IMR-90 (cell line): ENCODE data around the gene PPFIA1. TPM values are rescaled to one million over a fixed set of nuclear protein-coding genes. Genes with fewer than 3 reads are reported as not detected.

Experiments
- ATAC-seq: fragments of 200-7000 bp; cut with Tn5 transposase; 2 replicates; pipeline ENCODE4 v1.9.1; 2020; ENCODE audit warnings: low read depth, mild to moderate bottlenecking, moderate library complexity
- BruUV-seq: library from RNA; stranded (reverse); fragments of 400-500 nt; replicated peaks from 2 replicates; lab custom pipeline; 2021; lab: Mats Ljungman, UMichigan
- CTCF ChIA-PET: fragments of 300-600 bp; formaldehyde crosslinking; extraction: SDS; loops from one replicate; lab custom pipeline; 2021; ENCODE audit warnings: antibody characterized with exemption; lab: Yijun Ruan, JAX
- POLR2A ChIA-PET: fragments of 300-600 bp; sonication (Branson Sonifier 250); formaldehyde crosslinking; loops from one replicate; lab custom pipeline; 2022; ENCODE audit warnings: antibody characterized with exemption; ENCODE audit not compliant: unreplicated experiment; lab: Charles Lee
- DNase-seq: peaks from one replicate; pipeline ENCODE4 v3.0.0; 2013
- H2AFZ ChIP-seq: replicated peaks from 2 replicates; pipeline ENCODE3; 2013; ENCODE audit warnings: low read length, mild to moderate bottlenecking; ENCODE audit not compliant: poor library complexity
- H2AK5ac ChIP-seq: 2 replicates; pipeline ENCODE4 v1.6.1; 2013; ENCODE audit warnings: low read depth, low read length, inconsistent platforms
- H2AK9ac ChIP-seq: replicated peaks from 2 replicates; pipeline ENCODE3; 2013; ENCODE audit warnings: mild to moderate bottlenecking, low read depth, low read length, moderate library complexity; ENCODE audit not compliant: poor library complexity
- H2BK120ac ChIP-seq: 2 replicates; pipeline ENCODE4 v1.6.1; 2013; ENCODE audit warnings: low read depth, low read length, inconsistent platforms
- H2BK15ac ChIP-seq: 3 replicates; pipeline ENCODE4 v1.6.1; 2013; ENCODE audit warnings: low read depth, low read length, inconsistent platforms
- H2BK20ac ChIP-seq: 2 replicates; pipeline ENCODE4 v1.6.1; 2013; ENCODE audit warnings: low read depth, mild to moderate bottlenecking, inconsistent platforms, low read length, moderate library complexity
- H2BK5ac ChIP-seq: 2 replicates; pipeline ENCODE4 v1.6.1; 2013; ENCODE audit warnings: mild to moderate bottlenecking, low read depth, low read length, inconsistent platforms; ENCODE audit not compliant: poor library complexity, severe bottlenecking
- H3K14ac ChIP-seq: replicated peaks from 2 replicates; pipeline ENCODE4 v1.6.1; 2013; ENCODE audit warnings: low read depth, low read length, inconsistent platforms
- H3K18ac ChIP-seq: 2 replicates; pipeline ENCODE4 v1.6.1; 2013; ENCODE audit warnings: low read depth, low read length, control low read depth
- H3K23ac ChIP-seq: 2 replicates; pipeline ENCODE4 v1.6.1; 2013; ENCODE audit warnings: low read depth, low read length, inconsistent platforms
- H3K27ac ChIP-seq: 2 replicates; pipeline ENCODE4 v1.5.1; 2013; ENCODE audit warnings: mild to moderate bottlenecking, control low read depth, low read length; ENCODE audit not compliant: insufficient read depth
- H3K27me3 ChIP-seq: 2 replicates; pipeline ENCODE4 v1.6.1; 2013; ENCODE audit warnings: low read length; ENCODE audit not compliant: control insufficient read depth, insufficient read depth
- H3K36me3 ChIP-seq: 2 replicates; pipeline ENCODE4 v1.6.1; 2013; ENCODE audit warnings: low read length, mixed read lengths; ENCODE audit not compliant: control insufficient read depth, insufficient read depth
- H3K4ac ChIP-seq: 2 replicates; pipeline ENCODE4 v1.6.1; 2013; ENCODE audit warnings: low read depth, low read length, inconsistent platforms
- H3K4me1 ChIP-seq: 2 replicates; pipeline ENCODE4 v1.6.1; 2013; ENCODE audit warnings: low read length, mixed read lengths; ENCODE audit not compliant: control insufficient read depth, insufficient read depth
- H3K4me2 ChIP-seq: 2 replicates; pipeline ENCODE4 v1.6.1; 2013; ENCODE audit warnings: low read depth, mild to moderate bottlenecking, control low read depth, low read length, moderate library complexity
- H3K4me3 ChIP-seq: 2 replicates; pipeline ENCODE4 v1.5.1; 2013; ENCODE audit warnings: low read depth, mild to moderate bottlenecking, control low read depth, low read length, moderate library complexity; ENCODE audit not compliant: insufficient read depth
- H3K56ac ChIP-seq: 2 replicates; pipeline ENCODE4 v1.6.1; 2013; ENCODE audit warnings: low read length, inconsistent platforms; ENCODE audit not compliant: insufficient read depth; ENCODE audit errors: extremely low read depth
- H3K79me1 ChIP-seq, 2 experiments: 2 replicates each; pipeline ENCODE4 v1.6.1; 2013; ENCODE audit warnings: low read length in 2 of 2, inconsistent platforms in 1 of 2, low read depth in 1 of 2
- H3K9ac ChIP-seq: 2 replicates; pipeline ENCODE4 v1.6.1; 2013; ENCODE audit warnings: low read depth, low read length, control low read depth
- H3K9me1 ChIP-seq: 2 replicates; pipeline ENCODE4 v1.6.1; 2013; ENCODE audit warnings: low read length, inconsistent platforms; ENCODE audit not compliant: insufficient read depth
- H3K9me3 ChIP-seq: 2 replicates; pipeline ENCODE4 v1.6.1; 2013; ENCODE audit warnings: low read length; ENCODE audit not compliant: control insufficient read depth, insufficient read depth
- H4K20me1 ChIP-seq: 2 replicates; pipeline ENCODE4 v1.6.1; 2013; ENCODE audit warnings: low read length, inconsistent platforms; ENCODE audit not compliant: insufficient read depth
- H4K5ac ChIP-seq: 2 replicates; pipeline ENCODE4 v1.6.1; 2013; ENCODE audit warnings: mild to moderate bottlenecking, low read depth, low read length, control low read depth
- H4K8ac ChIP-seq, 2 experiments: 2 replicates each; pipeline ENCODE4 v1.6.1; 2013; ENCODE audit warnings: low read depth in 2 of 2, low read length in 2 of 2, control low read depth in 1 of 2, inconsistent platforms in 1 of 2
- H4K91ac ChIP-seq: 2 replicates; pipeline ENCODE4 v1.6.1; 2013; ENCODE audit warnings: low read depth, low read length, inconsistent platforms; ENCODE audit not compliant: insufficient read depth
- BHLHE40 ChIP-seq: fragments of 150-350 bp; IDR thresholded peaks from 2 replicates; pipeline ENCODE4 v1.6.1; 2016; ENCODE audit warnings: mild to moderate bottlenecking, low read depth, low read length
- CEBPB ChIP-seq: IDR thresholded peaks from 2 replicates; pipeline ENCODE4 v1.6.1; 2012; ENCODE audit warnings: low read depth, low read length, improper control_type of control experiment
- CHD1 ChIP-seq: IDR thresholded peaks from 2 replicates; pipeline ENCODE4 v1.6.1; 2012; ENCODE audit warnings: low read depth, low read length, improper control_type of control experiment
- ELK1 ChIP-seq: fragments of 150-350 bp; IDR thresholded peaks from 2 replicates; pipeline ENCODE4 v1.6.1; 2016; ENCODE audit warnings: low read depth, mild to moderate bottlenecking, low read length, moderate library complexity, borderline replicate concordance
- FOS ChIP-seq: fragments of 150-350 bp; IDR thresholded peaks from 2 replicates; pipeline ENCODE4 v1.6.1; 2016; ENCODE audit warnings: low read depth, low read length
- MAFK ChIP-seq: IDR thresholded peaks from 2 replicates; pipeline ENCODE4 v1.6.1; 2012; ENCODE audit warnings: low read depth, low read length, improper control_type of control experiment
- MAZ ChIP-seq: IDR thresholded peaks from 2 replicates; pipeline ENCODE4 v1.6.1; 2012; ENCODE audit warnings: low read depth, mild to moderate bottlenecking, low read length, improper control_type of control experiment, moderate library complexity, borderline replicate concordance
- MXI1 ChIP-seq: IDR thresholded peaks from 2 replicates; pipeline ENCODE4 v1.6.1; 2012; ENCODE audit warnings: low read depth, mild to moderate bottlenecking, low read length, moderate library complexity, borderline replicate concordance
- RAD21 ChIP-seq: IDR thresholded peaks from 2 replicates; pipeline ENCODE4 v1.6.1; 2012; ENCODE audit warnings: low read length, improper control_type of control experiment
- RCOR1 ChIP-seq: IDR thresholded peaks from 2 replicates; pipeline ENCODE4 v1.6.1; 2012; ENCODE audit warnings: mild to moderate bottlenecking, low read length, improper control_type of control experiment; ENCODE audit not compliant: insufficient replicate concordance
- RFX5 ChIP-seq: IDR thresholded peaks from 2 replicates; pipeline ENCODE4 v1.8.0; 2012; ENCODE audit warnings: low read depth, mild to moderate bottlenecking, low read length, moderate library complexity
- SMC3 ChIP-seq: fragments of 150-350 bp; IDR thresholded peaks from 2 replicates; pipeline ENCODE4 v1.6.1; 2016; ENCODE audit warnings: low read depth, mild to moderate bottlenecking, antibody characterized with exemption, low read length, moderate library complexity
- USF2 ChIP-seq: fragments of 150-350 bp; IDR thresholded peaks from 2 replicates; pipeline ENCODE4 v1.6.1; 2017; ENCODE audit warnings: mild to moderate bottlenecking, antibody characterized with exemption, low read length, low read depth
- WGBS, 2 experiments: methylation state at CpG; one replicate each; pipeline versions ENCODE4 v1.1.5 to v1.1.7; 2013; ENCODE audit warnings: missing lambda C conversion rate in 2 of 2; ENCODE audit not compliant: insufficient read length in 1 of 2; ENCODE audit errors: extremely low coverage in 2 of 2; 5-methylcytosine and 5-hydroxymethylcytosine counted together
- dilution Hi-C: fragments of 300-500 bp; cut with HindIII; formaldehyde crosslinking; loops from one replicate; pipeline ENCODE4 v1.14.3; 2018; ENCODE audit warnings: low sequenced_read_pairs; ENCODE audit not compliant: unreplicated experiment
- in situ Hi-C: fragments of 300-500 bp; cut with MboI; formaldehyde crosslinking; loops from 3 replicates; pipeline ENCODE4 v1.14.3; 2019; ENCODE audit warnings: low sequenced_read_pairs, inconsistent platforms, mixed read lengths
- intact Hi-C: fragments of 100-400 bp; cut with micrococcal nuclease; formaldehyde crosslinking; loops from 2 replicates; pipeline ENCODE4 v1.10.0; 2022
- polyA plus RNA-seq, 3 experiments: library from polyadenylated mRNA; depleted of rRNA; stranded (reverse); fragments of >200 nt; gene quantifications; 2 replicates each; pipeline ENCODE4 v1.2.3, GENCODE V29; 2012; ENCODE audit warnings: low replicate concordance in 1 of 3
- total RNA-seq: library from RNA; depleted of rRNA; stranded (reverse); fragments of >200 nt; gene quantifications from 2 replicates; pipeline ENCODE4 v1.2.3, GENCODE V29; 2012

The PPFIA1 gene
- total and polyA plus RNA-seq, 2 of the 4 experiments (the other 2 are of a cell fraction), result 25.6 to 37.2 TPM

- H3K9ac ChIP-seq, result no peak overlapping the region
- peaks cover 16% of the 10 kb centered on the region for H3K36me3 ChIP-seq
- peaks cover 9% of the 10 kb centered on the region for H3K4me1 ChIP-seq
- H4K20me1 ChIP-seq, result peaks cover 35% of the 10 kb centered on the region
- BruUV-seq, result no TSS peak
- H3K4me2 ChIP-seq, result no peak overlapping the region
- intact Hi-C loops (no loop called here), in situ Hi-C loops (no loop called here), dilution Hi-C loops (no loop called here)
- H3K4me3 ChIP-seq, result no peak overlapping the region
- no peak overlapping the region for H3K4ac ChIP-seq
- CTCF ChIA-PET, result no interaction called here
- H4K5ac ChIP-seq, result no peak overlapping the region
- H2BK5ac ChIP-seq, result no peak overlapping the region
- no peaks in the 10 kb centered on the region for H3K9me3 ChIP-seq
- no peak overlapping the region for H4K8ac ChIP-seq
- H3K79me1 ChIP-seq, result peaks cover 19 to 62% of the 10 kb centered on the region in 2 experiments
- TF ChIP-seq FOS (no peak), MAFK (no peak), MAZ (no peak), RAD21 (no peak), SMC3 (no peak), BHLHE40 (no peak), RFX5 (no peak), ELK1 (no peak), USF2 (no peak), CHD1 (no peak), MXI1 (no peak), CEBPB (no peak), RCOR1 (no peak)
- no peak overlapping the region for H3K56ac ChIP-seq
- H2BK120ac ChIP-seq, result no peak overlapping the region
- H3K27me3 ChIP-seq, result no peaks in the 10 kb centered on the region
- no peak overlapping the region for H2AK9ac ChIP-seq
- H2AFZ ChIP-seq, result no peak overlapping the region
- no peak overlapping the region for H3K23ac ChIP-seq
- POLR2A ChIA-PET, result no interaction called here
- no CpG with 5 or more reads among the region's 7 CpGs for WGBS, 2 experiments
- no peak overlapping the region for H3K14ac ChIP-seq
- no peak overlapping the region for H2AK5ac ChIP-seq
- no peak overlapping the region for H3K18ac ChIP-seq
- H4K91ac ChIP-seq, result no peak overlapping the region
- no peak overlapping the region for H3K27ac ChIP-seq
- no peak for ATAC-seq
- DNase-seq, result no peak
- no peak overlapping the region for H2BK15ac ChIP-seq
- H3K9me1 ChIP-seq, result peaks cover 14% of the 10 kb centered on the region
- H2BK20ac ChIP-seq, result no peak overlapping the region
Measured at GRCh38 chr11:70296681-70297080, 26.2 kb downstream of the PPFIA1 start.
